GM19463 (cell line): ENCODE results near the gene IRF2.
A peak's percentile ranks its signal among the peaks of the same experiment; 100 is the strongest.
"Not testable (repeated sequence)": the region's sequence is repeated elsewhere in the genome, so short reads cannot be mapped to it uniquely, and the experiment has no call there.

Experiments used
- ATAC-seq: cut with Tn5 transposase; IDR thresholded peaks from one replicate; pipeline ENCODE4 v1.9.1; 2021; ENCODE audit warnings: mild to moderate bottlenecking, moderate library complexity; ENCODE audit not compliant: unreplicated experiment

IRF2 gene

GRCh38 chr4:184349283-184350039, 124.9 kb downstream of the IRF2 start:
- no peak for ATAC-seq

- ATAC-seq = no peak
These were observed 125.8 kb downstream of the IRF2 start for GRCh38 chr4:184348311-184349233.

GRCh38 chr4:184347251-184348239, 126.8 kb downstream of the IRF2 start:
- peak; percentile 64 for ATAC-seq

- ATAC-seq = no peak
These were observed 127.7 kb downstream of the IRF2 start for GRCh38 chr4:184346682-184347081.

GRCh38 chr4:184346273-184346672, 128.1 kb downstream of the IRF2 start:
- ATAC-seq = not testable (repeated sequence)

GRCh38 chr4:184345573-184345922, 128.8 kb downstream of the IRF2 start:
- no peak for ATAC-seq

GRCh38 chr4:184344899-184345572, 129.3 kb downstream of the IRF2 start:
- peak; percentile 27 for ATAC-seq

- ATAC-seq = no peak
These were observed 129.9 kb downstream of the IRF2 start for GRCh38 chr4:184344435-184344834.

GRCh38 chr4:184343502-184344177, 130.7 kb downstream of the IRF2 start:
- peak; percentile 36 for ATAC-seq

- ATAC-seq = not testable (repeated sequence)
These were observed 131.5 kb downstream of the IRF2 start for GRCh38 chr4:184342857-184343237.

- ATAC-seq = no peak
These were observed 132.0 kb downstream of the IRF2 start for GRCh38 chr4:184342167-184342856.

GRCh38 chr4:184339398-184340193, 134.8 kb downstream of the IRF2 start:
- not testable (repeated sequence) for ATAC-seq

- ATAC-seq = no peak
These were observed 136.4 kb downstream of the IRF2 start for GRCh38 chr4:184337907-184338306.
